ENCODE results near the gene MYBPH.

The MYBPH gene

DNA sequence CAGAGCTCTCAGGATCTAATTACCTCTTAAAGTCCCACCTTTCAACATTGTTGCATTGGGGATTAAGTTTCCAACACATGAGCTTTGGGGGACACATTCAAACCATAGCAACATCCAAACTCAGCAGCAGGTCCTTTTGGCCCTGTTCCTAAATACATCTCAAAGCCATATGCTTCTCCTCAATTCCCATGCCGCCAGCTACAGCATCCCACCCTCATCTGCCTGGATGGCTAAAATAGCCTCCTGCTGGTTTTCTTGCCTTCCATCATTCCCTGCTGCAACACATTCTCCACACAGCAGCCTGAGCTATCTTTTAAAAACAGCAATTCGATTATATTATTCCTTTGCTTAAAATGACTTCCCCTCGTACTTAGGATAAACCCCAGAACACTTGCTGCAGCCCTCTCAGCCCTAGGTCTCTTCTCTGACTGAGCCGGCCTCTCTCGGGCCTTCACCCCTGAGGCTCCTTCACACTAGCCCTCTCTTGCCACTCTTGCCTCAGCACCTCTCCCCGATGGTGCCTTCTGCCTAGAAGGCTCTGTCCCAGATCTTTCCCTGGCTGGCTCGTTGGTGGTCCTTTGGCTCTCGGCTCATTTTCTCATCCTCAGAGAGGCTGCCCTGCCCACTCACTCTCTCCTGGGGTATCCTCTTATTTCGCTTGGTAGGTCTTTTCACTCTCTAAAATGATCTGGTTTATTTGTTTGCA is 16.5 kb downstream of the MYBPH start:
- no peak overlapping the region for H3K4me3 Mint-ChIP-seq
- H3K27ac Mint-ChIP-seq = no peak overlapping the region
- H3K9me3 Mint-ChIP-seq = no peaks in the 10 kb centered on the region
- no peaks in the 10 kb centered on the region for H3K36me3 Mint-ChIP-seq (ENCODE audit: low read depth)
- H3K4me1 Mint-ChIP-seq (ENCODE audit: low read depth) = no peaks in the 10 kb centered on the region
- peaks cover 14% of the 10 kb centered on the region for H3K27me3 Mint-ChIP-seq (ENCODE audit: low read depth)

DNA sequence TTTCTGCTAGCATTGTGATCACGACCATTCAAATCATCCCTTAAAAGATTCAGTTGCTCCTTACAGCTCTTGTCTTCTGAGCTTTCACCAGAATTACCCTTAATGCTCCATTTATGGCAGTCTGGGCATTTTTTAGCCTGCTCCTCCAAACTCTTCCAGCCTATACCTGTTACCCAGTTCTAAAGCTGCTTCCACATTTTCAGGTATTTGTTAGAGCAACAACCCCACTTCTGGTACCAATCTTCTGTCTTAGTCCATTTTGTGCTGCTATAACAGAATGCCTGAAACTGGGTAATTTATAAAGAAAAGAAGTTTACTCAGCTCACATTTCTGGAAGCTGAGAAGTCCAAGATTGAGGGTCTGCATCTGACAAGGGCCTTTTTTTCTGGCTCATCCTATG is 17.2 kb downstream of the MYBPH start:
- Mint-ChIP-seq H3K9me3 (no peaks in the 10 kb centered on the region), H3K4me3 (no peak overlapping the region), H3K4me1 (ENCODE audit: low read depth) (no peaks in the 10 kb centered on the region), H3K27ac (no peak overlapping the region), H3K36me3 (ENCODE audit: low read depth) (no peaks in the 10 kb centered on the region), H3K27me3 (ENCODE audit: low read depth) (peaks cover 13% of the 10 kb centered on the region)

DNA sequence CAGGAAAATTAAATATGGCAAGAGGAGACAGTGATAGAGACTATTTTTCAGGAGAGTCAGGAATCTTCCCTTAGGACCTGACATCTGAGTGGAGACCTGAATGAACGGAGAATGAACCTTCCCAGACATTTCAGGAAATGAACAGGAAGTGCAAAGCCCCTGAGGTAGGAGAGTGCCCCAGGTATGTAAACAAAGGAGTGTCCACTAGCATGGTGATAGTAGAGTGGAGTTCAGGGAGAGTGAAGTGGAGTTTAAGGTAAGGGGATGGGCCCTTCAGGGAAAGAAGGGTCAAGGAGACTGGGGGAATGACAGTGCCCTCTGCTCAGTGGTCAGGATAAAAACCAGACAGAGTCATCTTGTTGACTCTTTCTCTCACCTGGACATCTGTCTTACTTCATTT is 19.3 kb downstream of the MYBPH start:
- Mint-ChIP-seq H3K9me3 (no peaks in the 10 kb centered on the region), H3K27me3 (ENCODE audit: low read depth) (peaks cover 9% of the 10 kb centered on the region), H3K27ac (no peak overlapping the region), H3K4me1 (ENCODE audit: low read depth) (no peaks in the 10 kb centered on the region), H3K4me3 (no peak overlapping the region), H3K36me3 (ENCODE audit: low read depth) (no peaks in the 10 kb centered on the region)

DNA sequence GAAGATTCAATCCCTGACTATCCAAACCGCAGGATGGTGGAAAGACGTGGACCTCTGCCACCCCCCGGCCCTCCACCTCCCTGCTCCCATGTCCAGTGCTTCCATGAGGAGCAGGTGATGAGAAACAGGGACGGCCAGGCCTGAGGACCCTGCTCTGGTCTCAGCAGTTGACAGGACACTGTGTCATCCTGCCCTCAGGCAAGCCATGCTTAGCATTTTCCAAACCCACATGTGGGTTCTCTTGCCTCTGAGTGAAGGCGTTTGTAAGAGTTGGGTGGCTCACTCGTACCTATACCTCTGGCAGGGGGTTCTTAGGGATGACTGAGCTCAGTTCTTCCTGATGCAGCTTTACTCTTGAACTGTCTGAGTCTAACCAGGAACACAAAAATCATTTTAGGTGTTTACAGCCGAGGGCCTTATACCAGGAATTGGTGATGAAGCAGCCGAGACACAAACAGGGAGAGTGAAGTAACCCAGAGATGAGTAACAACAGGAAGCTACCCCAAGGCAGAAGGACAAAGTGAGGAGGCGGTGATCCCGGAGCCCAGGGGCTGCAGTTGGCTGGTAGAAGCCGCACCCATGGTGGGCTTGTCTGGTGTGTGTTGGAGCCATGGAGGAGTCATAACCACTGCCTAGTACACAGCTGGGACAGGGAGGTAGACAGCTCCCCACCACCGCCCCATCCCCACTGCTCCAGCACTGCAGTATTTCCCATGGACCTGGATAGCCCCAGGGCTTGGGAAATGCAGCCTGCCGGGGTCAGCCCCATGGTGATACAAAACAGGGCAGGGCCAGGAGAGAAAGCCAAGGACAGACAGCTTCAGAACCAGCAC is 21.4 kb downstream of the MYBPH start:
- Mint-ChIP-seq H3K36me3 (ENCODE audit: low read depth) (no peaks in the 10 kb centered on the region), H3K4me3 (no peak overlapping the region), H3K27me3 (ENCODE audit: low read depth) (peaks cover 14% of the 10 kb centered on the region), H3K9me3 (no peaks in the 10 kb centered on the region), H3K4me1 (ENCODE audit: low read depth) (no peaks in the 10 kb centered on the region), H3K27ac (no peak overlapping the region)

DNA sequence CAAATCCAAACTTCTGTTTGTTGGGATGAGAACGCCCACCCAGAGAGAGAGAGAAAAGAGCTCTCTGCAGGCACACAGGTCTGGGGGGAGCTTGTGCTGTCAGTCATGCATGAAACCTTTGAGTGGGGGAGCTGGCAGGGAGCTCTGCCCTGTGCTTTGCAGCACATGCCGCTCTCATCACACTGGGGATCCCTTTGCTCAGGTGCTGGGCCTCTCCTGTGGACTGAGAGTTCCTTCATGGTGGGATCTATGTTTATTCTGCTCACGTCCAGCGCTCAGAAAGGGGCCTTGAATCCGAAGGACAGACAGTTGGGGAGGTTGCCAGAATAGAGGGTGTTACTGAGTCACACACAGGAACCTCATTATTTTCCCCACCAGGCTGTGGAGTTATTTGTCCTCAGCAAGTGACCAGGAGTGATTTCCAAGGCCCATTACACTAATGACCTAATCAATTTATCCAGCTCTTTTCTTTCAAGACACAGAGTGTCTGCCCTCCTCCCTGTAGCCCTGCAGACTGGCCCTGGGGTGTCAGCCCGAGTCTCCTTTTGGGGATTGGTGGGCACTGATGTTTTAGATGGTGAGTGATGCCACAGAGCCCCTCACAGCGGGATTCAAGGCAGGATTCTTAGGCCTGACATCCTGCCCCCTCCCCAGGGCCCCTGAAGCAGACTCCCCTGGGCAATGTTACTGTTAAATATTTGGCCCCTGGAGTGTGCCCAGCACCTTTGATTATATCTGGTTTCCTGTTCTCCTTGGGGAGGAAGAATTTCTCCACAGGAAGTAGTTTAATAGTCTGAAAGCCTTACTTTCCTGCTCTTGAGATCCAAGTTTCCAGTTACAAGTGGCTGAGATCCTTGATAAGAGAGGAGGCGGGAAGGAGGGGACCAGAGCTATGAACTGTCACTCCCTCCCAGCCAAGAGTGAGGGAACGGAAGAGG is 22.3 kb downstream of the MYBPH start:
- no peaks in the 10 kb centered on the region for H3K9me3 Mint-ChIP-seq
- H3K27me3 Mint-ChIP-seq (ENCODE audit: low read depth) = peaks cover 12% of the 10 kb centered on the region
- no peak overlapping the region for H3K4me3 Mint-ChIP-seq
- no peaks in the 10 kb centered on the region for H3K36me3 Mint-ChIP-seq (ENCODE audit: low read depth)
- no peaks in the 10 kb centered on the region for H3K4me1 Mint-ChIP-seq (ENCODE audit: low read depth)
- H3K27ac Mint-ChIP-seq = no peak overlapping the region

DNA sequence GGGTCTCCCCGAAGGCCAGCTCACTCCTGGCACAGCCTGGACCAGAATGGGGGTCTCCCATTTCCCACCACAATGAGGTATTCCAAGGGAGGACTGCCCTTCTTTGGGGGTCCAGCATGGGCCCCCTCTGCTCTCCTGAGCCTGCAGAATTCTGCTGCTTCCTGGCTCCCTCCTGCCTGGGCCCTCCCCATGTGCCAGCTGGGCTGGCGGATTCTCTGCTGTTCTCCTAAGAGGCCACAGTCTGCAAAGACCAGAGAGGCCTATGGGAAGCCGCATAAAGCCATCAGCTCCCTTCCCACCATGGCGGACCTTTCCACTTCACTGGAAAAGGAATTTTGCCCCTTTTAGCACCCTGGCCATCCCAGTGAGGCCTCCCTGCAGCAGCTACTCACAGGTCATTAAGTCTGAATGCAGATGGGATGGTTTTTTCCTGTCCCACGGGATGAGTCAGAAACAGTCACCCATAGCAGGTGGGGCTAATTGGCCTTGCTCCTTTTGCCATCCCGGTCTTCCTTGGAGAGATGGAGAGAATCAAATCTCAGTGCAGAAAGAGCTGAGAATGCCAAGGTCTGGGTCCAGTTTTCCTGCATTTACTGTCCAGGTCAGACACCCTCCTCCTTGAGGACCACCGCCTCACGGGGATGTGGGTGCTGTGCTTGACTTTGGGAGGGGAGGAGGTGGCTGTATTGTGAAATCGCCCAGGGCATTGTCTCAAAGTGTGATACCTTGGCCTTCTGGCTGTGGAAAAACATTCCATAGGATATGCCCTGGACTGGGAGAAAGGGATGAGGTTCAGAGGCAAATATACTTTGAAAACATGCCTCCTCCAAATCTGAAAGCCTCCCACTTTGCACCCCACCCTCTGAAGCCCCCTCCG is 23.2 kb downstream of the MYBPH start:
- H3K9me3 Mint-ChIP-seq = no peaks in the 10 kb centered on the region
- H3K27me3 Mint-ChIP-seq (ENCODE audit: low read depth) = peaks cover 5% of the 10 kb centered on the region
- no peak overlapping the region for H3K27ac Mint-ChIP-seq
- no peaks in the 10 kb centered on the region for H3K4me1 Mint-ChIP-seq (ENCODE audit: low read depth)
- H3K36me3 Mint-ChIP-seq (ENCODE audit: low read depth) = no peaks in the 10 kb centered on the region
- H3K4me3 Mint-ChIP-seq = no peak overlapping the region

DNA sequence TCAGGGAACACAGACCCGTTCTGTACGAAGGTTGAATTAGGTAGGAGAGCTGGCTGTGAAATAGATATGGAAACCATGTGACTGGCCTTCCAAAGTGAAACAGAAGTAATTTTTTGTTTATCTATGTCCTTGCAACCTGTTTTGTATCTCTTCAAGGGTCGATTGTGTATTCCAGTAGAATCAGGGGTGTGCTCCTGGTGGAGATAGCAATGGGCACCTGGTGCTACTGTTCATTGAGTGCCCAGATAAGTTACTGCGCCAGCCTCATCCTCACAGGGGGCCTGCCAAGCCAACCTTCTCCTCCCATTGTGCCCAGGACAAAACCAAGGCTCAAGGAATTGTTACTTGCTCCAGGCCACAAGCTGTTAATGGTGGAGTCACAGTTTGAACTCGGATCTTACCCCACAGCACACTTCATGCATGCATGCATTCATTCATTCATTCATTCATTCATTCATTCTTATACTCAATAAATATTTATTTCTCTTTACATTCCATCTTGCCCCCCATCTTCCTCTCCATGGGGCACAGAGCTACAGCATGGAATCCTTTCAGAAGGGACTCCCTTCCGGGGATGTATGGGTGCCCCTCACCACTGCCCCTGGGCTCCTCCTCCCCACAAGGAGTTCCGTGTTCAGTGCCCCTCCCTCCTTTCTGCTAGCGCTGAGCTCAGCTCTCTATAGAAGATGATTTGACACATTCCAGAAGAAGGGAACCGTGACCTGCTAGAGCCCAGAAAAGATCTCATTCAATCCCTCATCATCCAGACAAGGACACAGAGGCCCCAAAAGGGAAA is 24.1 kb downstream of the MYBPH start:
- Mint-ChIP-seq H3K4me1 (ENCODE audit: low read depth) (no peaks in the 10 kb centered on the region), H3K36me3 (ENCODE audit: low read depth) (no peaks in the 10 kb centered on the region), H3K9me3 (no peaks in the 10 kb centered on the region), H3K27me3 (ENCODE audit: low read depth) (peaks cover 5% of the 10 kb centered on the region), H3K4me3 (no peak overlapping the region), H3K27ac (no peak overlapping the region)

DNA sequence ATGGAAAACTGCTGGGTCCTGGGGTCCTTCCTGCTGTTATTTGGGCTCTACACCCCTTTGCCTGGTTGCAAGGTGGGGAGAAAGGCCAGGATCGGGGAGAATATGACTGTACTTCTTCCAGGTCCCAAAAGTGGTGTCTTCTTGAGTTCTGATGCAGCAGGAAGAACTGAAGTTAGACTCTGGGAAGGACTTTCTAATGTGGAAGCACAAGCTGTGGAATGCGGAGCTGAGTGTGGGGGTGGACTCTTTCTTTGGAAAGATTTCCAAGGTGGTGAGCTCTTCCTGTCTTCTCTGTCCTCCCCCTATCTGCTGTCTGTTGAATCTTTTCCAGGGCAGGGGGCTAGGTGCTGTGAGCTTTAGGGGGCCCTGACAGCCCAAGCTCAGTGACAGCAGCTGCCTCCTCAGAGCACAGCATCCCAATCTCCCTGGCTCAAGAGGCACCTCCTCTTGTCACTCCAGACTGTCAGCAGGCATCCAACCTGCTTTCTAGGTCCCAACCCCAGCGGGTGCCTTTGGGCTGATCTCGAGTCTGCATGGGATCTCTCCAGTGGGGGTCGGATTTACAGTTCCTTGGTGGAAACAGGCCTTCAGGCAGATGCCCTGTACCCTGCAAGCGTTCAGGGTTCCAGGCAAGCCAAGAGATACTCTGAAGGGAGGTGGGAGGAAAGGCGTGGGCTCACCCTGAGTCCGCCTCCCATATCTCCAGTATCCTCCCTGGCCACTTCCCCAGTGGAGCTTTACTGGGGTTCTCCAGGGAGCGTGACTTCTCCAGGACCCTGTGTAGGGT is 24.9 kb downstream of the MYBPH start:
- Mint-ChIP-seq H3K36me3 (ENCODE audit: low read depth) (no peaks in the 10 kb centered on the region), H3K27ac (no peak overlapping the region), H3K27me3 (ENCODE audit: low read depth) (peaks cover 5% of the 10 kb centered on the region), H3K9me3 (no peaks in the 10 kb centered on the region), H3K4me3 (no peak overlapping the region), H3K4me1 (ENCODE audit: low read depth) (no peaks in the 10 kb centered on the region)

DNA sequence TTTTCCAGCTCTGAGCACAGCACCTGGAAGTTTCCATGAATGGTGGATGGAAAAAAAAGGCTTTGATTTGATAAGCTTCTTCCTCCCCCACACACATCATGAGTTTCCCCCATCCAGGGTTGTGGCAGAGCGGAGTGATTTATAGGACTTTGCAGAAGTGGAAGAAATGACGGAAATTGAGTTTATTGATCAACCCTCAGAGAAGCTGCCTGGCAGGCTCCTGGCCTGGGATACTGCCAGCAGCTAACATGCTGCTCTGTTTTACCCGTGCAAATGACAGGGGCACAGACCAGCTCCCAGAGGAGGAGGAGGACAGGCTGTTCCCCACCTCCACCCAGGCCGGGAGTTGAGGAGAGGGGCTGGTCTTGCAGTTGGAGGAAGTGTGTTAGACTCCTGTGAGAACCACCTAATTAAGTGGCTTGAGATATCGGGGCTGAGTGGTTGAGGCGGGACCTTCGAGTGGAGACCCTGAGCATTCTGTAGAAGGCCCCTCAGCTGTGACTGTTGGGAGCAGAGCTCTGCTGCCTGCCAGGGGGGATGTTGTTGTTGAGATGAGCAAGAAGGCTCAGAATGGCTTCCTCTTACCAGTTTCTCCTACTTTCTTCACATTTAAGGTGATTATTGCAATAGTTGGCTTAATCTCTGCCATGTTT is 26.3 kb downstream of the MYBPH start:
- H3K4me3 Mint-ChIP-seq = no peak overlapping the region

DNA sequence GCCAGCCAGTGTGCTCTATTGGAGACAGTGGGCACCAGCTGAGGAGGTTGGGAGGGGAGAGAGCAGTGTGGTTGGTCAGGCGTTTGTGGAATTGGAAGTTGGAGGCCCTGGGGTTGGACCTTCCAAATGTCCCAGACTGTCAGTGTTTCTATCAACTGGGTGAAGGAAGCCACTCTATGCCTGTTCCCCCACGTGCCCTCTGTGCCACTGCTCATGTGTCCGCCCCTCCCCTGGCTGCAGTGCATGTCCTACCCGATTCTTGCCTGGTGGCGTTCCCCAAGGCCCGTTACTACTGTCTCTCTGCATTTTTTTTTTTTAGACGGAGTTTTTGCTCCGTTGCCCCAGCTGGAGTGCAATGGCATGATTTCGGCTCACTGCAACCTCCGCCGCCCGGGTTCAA is 27.0 kb downstream of the MYBPH start:
- H3K9me3 Mint-ChIP-seq = no peaks in the 10 kb centered on the region
- H3K4me3 Mint-ChIP-seq = no peak overlapping the region
- H3K27me3 Mint-ChIP-seq (ENCODE audit: low read depth) = peaks cover 5% of the 10 kb centered on the region
- H3K27ac Mint-ChIP-seq = no peak overlapping the region
- no peaks in the 10 kb centered on the region for H3K36me3 Mint-ChIP-seq (ENCODE audit: low read depth)
- H3K4me1 Mint-ChIP-seq (ENCODE audit: low read depth) = no peaks in the 10 kb centered on the region

More for the DNA sequence above, 26.3 kb downstream of the MYBPH start:
- H3K27me3 Mint-ChIP-seq (ENCODE audit: low read depth) = peaks cover 5% of the 10 kb centered on the region
- H3K27ac Mint-ChIP-seq = no peak overlapping the region
- H3K4me1 Mint-ChIP-seq (ENCODE audit: low read depth) = no peaks in the 10 kb centered on the region
- no peaks in the 10 kb centered on the region for H3K36me3 Mint-ChIP-seq (ENCODE audit: low read depth)
- no peaks in the 10 kb centered on the region for H3K9me3 Mint-ChIP-seq

DNA sequence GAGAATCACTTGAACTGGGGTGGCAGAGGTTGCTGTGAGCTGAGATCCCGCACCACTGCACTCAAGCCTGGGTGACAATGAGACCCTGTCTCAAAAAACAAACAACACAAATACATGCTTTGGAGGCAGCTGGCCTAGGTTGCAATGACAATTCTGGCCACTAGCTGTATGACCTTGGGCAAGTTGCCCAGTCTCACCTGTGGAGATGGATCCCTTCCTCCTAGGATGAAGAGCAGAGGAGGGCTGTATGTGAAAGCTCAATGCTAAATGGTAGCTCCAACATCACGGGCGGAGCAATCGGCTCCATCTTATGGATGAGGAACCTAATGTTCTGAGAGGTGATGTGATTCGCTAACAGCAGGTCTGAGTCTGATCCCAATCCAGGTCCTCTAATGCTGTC is 27.5 kb downstream of the MYBPH start:
- no peak overlapping the region for H3K4me3 Mint-ChIP-seq
- H3K36me3 Mint-ChIP-seq (ENCODE audit: low read depth) = no peaks in the 10 kb centered on the region
- no peaks in the 10 kb centered on the region for H3K4me1 Mint-ChIP-seq (ENCODE audit: low read depth)
- H3K27ac Mint-ChIP-seq = no peak overlapping the region
- H3K9me3 Mint-ChIP-seq = no peaks in the 10 kb centered on the region
- H3K27me3 Mint-ChIP-seq (ENCODE audit: low read depth) = peaks cover 5% of the 10 kb centered on the region

DNA sequence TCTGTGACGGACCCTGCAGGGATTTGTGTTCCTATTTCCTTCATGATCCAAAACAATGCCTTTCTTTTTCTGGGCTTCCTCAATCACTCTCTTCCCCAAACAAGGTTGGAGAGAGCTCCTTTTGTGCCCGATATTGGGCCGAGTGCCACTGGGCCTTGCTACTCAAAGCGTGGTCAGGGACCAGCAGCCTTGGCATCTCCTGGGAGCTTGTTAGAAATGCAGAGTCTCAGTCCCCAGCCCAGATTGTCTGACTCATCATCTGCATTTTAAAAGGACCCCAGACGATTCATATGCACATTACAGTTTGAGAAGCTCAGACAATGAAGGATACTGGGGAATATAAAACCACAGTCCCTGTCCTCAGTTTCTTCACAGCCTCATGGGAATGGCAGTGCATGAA is 28.2 kb downstream of the MYBPH start:
- H3K9me3 Mint-ChIP-seq = no peaks in the 10 kb centered on the region
- no peaks in the 10 kb centered on the region for H3K36me3 Mint-ChIP-seq (ENCODE audit: low read depth)
- H3K27ac Mint-ChIP-seq = no peak overlapping the region
- no peaks in the 10 kb centered on the region for H3K4me1 Mint-ChIP-seq (ENCODE audit: low read depth)
- H3K27me3 Mint-ChIP-seq (ENCODE audit: low read depth) = peaks cover 5% of the 10 kb centered on the region
- no peak overlapping the region for H3K4me3 Mint-ChIP-seq

Measured in T-helper 1 cell treated with Interleukin-12 subunit alpha and Interleukin-12 subunit beta and Interleukin-4 antibody, amounts not matched to agents 30 μg/mL and 1 μg/mL, for 36 hours (primary cell).